HepG2 (cell line): Measurements from ENCODE around the gene SALL4. TPM values are rescaled to one million over a fixed set of nuclear protein-coding genes. Genes with fewer than 3 reads are reported as not detected.

Source experiments
- ATF7 ChIP-seq, 2 experiments: fragments of 450-650 bp in 1 of 2; sonication (generic) in 1 of 2; formaldehyde crosslinking in 1 of 2; IDR thresholded peaks; 2 replicates each; pipeline versions ENCODE4 v1.4.0 to v1.6.1; 2016 to 2020; ENCODE audit warnings: antibody characterized with exemption in 1 of 2, mild to moderate bottlenecking in 1 of 2, missing genetic modification reagents in 1 of 2
- ELF3 ChIP-seq: IDR thresholded peaks from 2 replicates; pipeline ENCODE4 v1.6.1; 2016; ENCODE audit warnings: missing genetic modification reagents, missing compliant biosample characterization
- KDM2A ChIP-seq: sonication (generic); formaldehyde crosslinking; IDR thresholded peaks from 2 replicates; pipeline ENCODE4 v1.4.0; 2020; ENCODE audit warnings: low read depth, missing genetic modification reagents, borderline replicate concordance
- ZKSCAN5 ChIP-seq: sonication (generic); formaldehyde crosslinking; IDR thresholded peaks from 2 replicates; pipeline ENCODE4 v1.5.1; 2020; ENCODE audit warnings: mild to moderate bottlenecking, missing genetic modification reagents
- polyA plus RNA-seq, 8 experiments: library from polyadenylated mRNA; depleted of rRNA in 3 of 8; stranded (reverse) in 7 of 8; unstranded in 1 of 8; fragments of >200 nt; fragmentation: Illumina TruSeq in 4 of 8; extraction: Trizol in 4 of 8; gene quantifications; 2 replicates each; pipeline versions ENCODE4 v1.2.1 to v1.2.3, GENCODE V29; 2011 to 2016; ENCODE audit warnings: low read depth in 4 of 8, missing spikeins in 1 of 8, mixed read lengths in 1 of 8; ENCODE audit not compliant: insufficient read depth in 1 of 8
- total RNA-seq, 5 experiments: library from RNA; depleted of rRNA; stranded (reverse); fragments of >200 nt; fragmentation: Illumina TruSeq; extraction: Trizol; gene quantifications; 2 replicates each; pipeline ENCODE4 v1.2.3, GENCODE V29; 2016; ENCODE audit warnings: low read depth in 1 of 5
- TF ChIP-seq, protein P1 (sequence below): sonication (generic); formaldehyde crosslinking; conservative IDR thresholded peaks from 2 replicates; pipeline ENCODE4 v1.5.0; 2020; ENCODE audit warnings: missing genetic modification reagents
- TF ChIP-seq, protein P2 (sequence below): sonication (generic); formaldehyde crosslinking; IDR thresholded peaks from 2 replicates; pipeline ENCODE4 v1.5.0; 2020; ENCODE audit warnings: mild to moderate bottlenecking, missing genetic modification reagents
- TF ChIP-seq, protein P3 (sequence below): sonication (generic); formaldehyde crosslinking; IDR thresholded peaks from 2 replicates; pipeline ENCODE4 v1.4.0; 2020; ENCODE audit warnings: missing genetic modification reagents, borderline replicate concordance
- TF ChIP-seq, protein P4 (sequence below): sonication (generic); formaldehyde crosslinking; IDR thresholded peaks from 2 replicates; pipeline ENCODE4; 2020; ENCODE audit warnings: missing genetic modification reagents, mild to moderate bottlenecking, borderline replicate concordance
- TF ChIP-seq, protein P5 (sequence below): sonication (generic); formaldehyde crosslinking; IDR thresholded peaks from 2 replicates; pipeline ENCODE4 v1.8.0; 2022; ENCODE audit warnings: mild to moderate bottlenecking, missing genetic modification reagents; ENCODE audit not compliant: insufficient replicate concordance
- TF ChIP-seq, protein P6 (sequence below): sonication (generic); formaldehyde crosslinking; IDR thresholded peaks from 2 replicates; pipeline ENCODE4 v1.4.0; 2020; ENCODE audit warnings: mild to moderate bottlenecking, missing genetic modification reagents
- TF ChIP-seq, protein P7 (sequence below): sonication (generic); formaldehyde crosslinking; conservative IDR thresholded peaks from 2 replicates; pipeline ENCODE4 v1.8.0; 2022; ENCODE audit warnings: missing genetic modification reagents

The SALL4 gene
- total and polyA plus RNA-seq, 2 of the 13 experiments (the other 11 are each of a cell fraction or from before 2014, with no cell fraction given) = 0.33 to 1.8 TPM

DNA sequence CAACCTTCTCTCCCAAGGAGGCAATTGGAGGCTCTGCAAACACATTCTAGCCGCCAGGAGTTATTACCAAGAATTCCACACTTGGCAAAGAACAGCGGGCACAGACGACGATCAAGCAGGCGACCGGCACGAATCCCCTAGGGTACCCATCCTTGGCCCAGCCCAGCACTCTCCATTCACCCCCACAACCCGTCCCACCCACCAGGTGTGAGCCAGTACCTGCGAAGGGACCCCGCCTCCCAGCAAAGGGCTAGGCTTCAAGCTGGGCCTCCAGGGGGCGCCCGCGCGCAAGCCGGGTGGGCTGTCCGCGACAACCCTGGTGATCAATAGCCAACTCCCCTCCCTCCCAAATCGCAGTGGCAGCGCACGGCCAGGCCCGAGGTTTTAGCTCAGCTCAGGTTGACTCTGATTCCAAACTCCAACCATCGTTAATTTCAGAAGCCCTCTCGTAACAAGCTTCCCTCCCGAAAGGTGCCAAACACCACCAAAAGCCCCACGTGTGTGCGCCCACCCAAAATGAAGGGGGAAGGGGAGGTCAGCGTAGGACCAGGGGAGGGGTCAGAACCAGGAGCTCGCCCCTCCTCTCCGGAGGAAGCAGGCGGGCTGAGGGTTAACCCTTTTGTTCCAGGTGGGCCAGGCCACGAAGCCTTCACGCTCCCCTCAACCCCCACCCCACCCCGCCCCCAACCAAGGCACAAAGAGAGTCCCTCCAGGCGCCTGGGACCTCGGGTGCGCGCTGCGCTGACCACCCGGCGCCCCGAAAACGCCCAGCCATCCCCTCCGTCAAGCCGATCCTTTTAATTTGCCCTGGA is 2.1 kb downstream of the SALL4 start (continued):
- TF ChIP-seq, protein P1, sequence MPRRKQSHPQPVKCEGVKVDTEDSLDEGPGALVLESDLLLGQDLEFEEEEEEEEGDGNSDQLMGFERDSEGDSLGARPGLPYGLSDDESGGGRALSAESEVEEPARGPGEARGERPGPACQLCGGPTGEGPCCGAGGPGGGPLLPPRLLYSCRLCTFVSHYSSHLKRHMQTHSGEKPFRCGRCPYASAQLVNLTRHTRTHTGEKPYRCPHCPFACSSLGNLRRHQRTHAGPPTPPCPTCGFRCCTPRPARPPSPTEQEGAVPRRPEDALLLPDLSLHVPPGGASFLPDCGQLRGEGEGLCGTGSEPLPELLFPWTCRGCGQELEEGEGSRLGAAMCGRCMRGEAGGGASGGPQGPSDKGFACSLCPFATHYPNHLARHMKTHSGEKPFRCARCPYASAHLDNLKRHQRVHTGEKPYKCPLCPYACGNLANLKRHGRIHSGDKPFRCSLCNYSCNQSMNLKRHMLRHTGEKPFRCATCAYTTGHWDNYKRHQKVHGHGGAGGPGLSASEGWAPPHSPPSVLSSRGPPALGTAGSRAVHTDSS (CRISPR knock-in tag) = no peak; the same call in 1 of the 2 replicates
- TF ChIP-seq, protein P2, sequence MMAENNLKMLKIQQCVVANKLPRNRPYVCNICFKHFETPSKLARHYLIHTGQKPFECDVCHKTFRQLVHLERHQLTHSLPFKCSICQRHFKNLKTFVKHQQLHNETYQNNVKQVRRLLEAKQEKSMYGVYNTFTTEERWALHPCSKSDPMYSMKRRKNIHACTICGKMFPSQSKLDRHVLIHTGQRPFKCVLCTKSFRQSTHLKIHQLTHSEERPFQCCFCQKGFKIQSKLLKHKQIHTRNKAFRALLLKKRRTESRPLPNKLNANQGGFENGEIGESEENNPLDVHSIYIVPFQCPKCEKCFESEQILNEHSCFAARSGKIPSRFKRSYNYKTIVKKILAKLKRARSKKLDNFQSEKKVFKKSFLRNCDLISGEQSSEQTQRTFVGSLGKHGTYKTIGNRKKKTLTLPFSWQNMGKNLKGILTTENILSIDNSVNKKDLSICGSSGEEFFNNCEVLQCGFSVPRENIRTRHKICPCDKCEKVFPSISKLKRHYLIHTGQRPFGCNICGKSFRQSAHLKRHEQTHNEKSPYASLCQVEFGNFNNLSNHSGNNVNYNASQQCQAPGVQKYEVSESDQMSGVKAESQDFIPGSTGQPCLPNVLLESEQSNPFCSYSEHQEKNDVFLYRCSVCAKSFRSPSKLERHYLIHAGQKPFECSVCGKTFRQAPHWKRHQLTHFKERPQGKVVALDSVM (CRISPR knock-in tag) = peak; percentile 61; the same call in 1 of the 2 replicates
- TF ChIP-seq ZKSCAN5 (CRISPR knock-in tag) (peak; percentile 57; the same call in 1 of the 2 replicates), KDM2A (peak; percentile 90), ATF7 (IDR thresholded peaks at IDR 0.05) (no peak), ATF7 (CRISPR knock-in tag; IDR thresholded peaks at IDR 0.05) (no peak), ELF3 (peak; percentile 72; the same call in 1 of the 2 replicates)
- TF ChIP-seq, protein P3, sequence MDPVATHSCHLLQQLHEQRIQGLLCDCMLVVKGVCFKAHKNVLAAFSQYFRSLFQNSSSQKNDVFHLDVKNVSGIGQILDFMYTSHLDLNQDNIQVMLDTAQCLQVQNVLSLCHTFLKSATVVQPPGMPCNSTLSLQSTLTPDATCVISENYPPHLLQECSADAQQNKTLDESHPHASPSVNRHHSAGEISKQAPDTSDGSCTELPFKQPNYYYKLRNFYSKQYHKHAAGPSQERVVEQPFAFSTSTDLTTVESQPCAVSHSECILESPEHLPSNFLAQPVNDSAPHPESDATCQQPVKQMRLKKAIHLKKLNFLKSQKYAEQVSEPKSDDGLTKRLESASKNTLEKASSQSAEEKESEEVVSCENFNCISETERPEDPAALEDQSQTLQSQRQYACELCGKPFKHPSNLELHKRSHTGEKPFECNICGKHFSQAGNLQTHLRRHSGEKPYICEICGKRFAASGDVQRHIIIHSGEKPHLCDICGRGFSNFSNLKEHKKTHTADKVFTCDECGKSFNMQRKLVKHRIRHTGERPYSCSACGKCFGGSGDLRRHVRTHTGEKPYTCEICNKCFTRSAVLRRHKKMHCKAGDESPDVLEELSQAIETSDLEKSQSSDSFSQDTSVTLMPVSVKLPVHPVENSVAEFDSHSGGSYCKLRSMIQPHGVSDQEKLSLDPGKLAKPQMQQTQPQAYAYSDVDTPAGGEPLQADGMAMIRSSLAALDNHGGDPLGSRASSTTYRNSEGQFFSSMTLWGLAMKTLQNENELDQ (CRISPR knock-in tag) = no peak
- TF ChIP-seq, protein P4, sequence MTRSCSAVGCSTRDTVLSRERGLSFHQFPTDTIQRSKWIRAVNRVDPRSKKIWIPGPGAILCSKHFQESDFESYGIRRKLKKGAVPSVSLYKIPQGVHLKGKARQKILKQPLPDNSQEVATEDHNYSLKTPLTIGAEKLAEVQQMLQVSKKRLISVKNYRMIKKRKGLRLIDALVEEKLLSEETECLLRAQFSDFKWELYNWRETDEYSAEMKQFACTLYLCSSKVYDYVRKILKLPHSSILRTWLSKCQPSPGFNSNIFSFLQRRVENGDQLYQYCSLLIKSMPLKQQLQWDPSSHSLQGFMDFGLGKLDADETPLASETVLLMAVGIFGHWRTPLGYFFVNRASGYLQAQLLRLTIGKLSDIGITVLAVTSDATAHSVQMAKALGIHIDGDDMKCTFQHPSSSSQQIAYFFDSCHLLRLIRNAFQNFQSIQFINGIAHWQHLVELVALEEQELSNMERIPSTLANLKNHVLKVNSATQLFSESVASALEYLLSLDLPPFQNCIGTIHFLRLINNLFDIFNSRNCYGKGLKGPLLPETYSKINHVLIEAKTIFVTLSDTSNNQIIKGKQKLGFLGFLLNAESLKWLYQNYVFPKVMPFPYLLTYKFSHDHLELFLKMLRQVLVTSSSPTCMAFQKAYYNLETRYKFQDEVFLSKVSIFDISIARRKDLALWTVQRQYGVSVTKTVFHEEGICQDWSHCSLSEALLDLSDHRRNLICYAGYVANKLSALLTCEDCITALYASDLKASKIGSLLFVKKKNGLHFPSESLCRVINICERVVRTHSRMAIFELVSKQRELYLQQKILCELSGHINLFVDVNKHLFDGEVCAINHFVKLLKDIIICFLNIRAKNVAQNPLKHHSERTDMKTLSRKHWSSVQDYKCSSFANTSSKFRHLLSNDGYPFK (CRISPR knock-in tag) = 0 out of 2 replicates have a peak, but pooled peaks have one; percentile 37
- TF ChIP-seq, protein P5, sequence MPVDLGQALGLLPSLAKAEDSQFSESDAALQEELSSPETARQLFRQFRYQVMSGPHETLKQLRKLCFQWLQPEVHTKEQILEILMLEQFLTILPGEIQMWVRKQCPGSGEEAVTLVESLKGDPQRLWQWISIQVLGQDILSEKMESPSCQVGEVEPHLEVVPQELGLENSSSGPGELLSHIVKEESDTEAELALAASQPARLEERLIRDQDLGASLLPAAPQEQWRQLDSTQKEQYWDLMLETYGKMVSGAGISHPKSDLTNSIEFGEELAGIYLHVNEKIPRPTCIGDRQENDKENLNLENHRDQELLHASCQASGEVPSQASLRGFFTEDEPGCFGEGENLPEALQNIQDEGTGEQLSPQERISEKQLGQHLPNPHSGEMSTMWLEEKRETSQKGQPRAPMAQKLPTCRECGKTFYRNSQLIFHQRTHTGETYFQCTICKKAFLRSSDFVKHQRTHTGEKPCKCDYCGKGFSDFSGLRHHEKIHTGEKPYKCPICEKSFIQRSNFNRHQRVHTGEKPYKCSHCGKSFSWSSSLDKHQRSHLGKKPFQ (CRISPR knock-in tag) = no peak
- TF ChIP-seq, protein P6, sequence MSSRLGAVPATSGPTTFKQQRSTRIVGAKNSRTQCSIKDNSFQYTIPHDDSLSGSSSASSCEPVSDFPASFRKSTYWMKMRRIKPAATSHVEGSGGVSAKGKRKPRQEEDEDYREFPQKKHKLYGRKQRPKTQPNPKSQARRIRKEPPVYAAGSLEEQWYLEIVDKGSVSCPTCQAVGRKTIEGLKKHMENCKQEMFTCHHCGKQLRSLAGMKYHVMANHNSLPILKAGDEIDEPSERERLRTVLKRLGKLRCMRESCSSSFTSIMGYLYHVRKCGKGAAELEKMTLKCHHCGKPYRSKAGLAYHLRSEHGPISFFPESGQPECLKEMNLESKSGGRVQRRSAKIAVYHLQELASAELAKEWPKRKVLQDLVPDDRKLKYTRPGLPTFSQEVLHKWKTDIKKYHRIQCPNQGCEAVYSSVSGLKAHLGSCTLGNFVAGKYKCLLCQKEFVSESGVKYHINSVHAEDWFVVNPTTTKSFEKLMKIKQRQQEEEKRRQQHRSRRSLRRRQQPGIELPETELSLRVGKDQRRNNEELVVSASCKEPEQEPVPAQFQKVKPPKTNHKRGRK = peak; percentile 95
- TF ChIP-seq, protein P7, sequence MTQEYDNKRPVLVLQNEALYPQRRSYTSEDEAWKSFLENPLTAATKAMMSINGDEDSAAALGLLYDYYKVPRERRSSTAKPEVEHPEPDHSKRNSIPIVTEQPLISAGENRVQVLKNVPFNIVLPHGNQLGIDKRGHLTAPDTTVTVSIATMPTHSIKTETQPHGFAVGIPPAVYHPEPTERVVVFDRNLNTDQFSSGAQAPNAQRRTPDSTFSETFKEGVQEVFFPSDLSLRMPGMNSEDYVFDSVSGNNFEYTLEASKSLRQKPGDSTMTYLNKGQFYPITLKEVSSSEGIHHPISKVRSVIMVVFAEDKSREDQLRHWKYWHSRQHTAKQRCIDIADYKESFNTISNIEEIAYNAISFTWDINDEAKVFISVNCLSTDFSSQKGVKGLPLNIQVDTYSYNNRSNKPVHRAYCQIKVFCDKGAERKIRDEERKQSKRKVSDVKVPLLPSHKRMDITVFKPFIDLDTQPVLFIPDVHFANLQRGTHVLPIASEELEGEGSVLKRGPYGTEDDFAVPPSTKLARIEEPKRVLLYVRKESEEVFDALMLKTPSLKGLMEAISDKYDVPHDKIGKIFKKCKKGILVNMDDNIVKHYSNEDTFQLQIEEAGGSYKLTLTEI = no peak
